SK-N-MC (cell line): Measurements from ENCODE around the gene ZDHHC14.

ENCODE experiments used
- EZH2 ChIP-seq: fragments of 200-600 bp; sonication (generic); IDR thresholded peaks from one replicate; pipeline ENCODE4 v1.6.1; 2017; ENCODE audit warnings: antibody characterized with exemption
- FOXP2 ChIP-seq: optimal IDR thresholded peaks from 2 replicates; pipeline ENCODE3; 2011; ENCODE audit warnings: mild to moderate bottlenecking, moderate library complexity; ENCODE audit not compliant: insufficient read depth; ENCODE audit errors: extremely low read length, control extremely low read depth
- POLR2AphosphoS5 ChIP-seq: IDR thresholded peaks from 2 replicates; pipeline ENCODE4 v1.6.1; 2012; ENCODE audit warnings: mild to moderate bottlenecking, low read depth, low read length, borderline replicate concordance

DNA sequence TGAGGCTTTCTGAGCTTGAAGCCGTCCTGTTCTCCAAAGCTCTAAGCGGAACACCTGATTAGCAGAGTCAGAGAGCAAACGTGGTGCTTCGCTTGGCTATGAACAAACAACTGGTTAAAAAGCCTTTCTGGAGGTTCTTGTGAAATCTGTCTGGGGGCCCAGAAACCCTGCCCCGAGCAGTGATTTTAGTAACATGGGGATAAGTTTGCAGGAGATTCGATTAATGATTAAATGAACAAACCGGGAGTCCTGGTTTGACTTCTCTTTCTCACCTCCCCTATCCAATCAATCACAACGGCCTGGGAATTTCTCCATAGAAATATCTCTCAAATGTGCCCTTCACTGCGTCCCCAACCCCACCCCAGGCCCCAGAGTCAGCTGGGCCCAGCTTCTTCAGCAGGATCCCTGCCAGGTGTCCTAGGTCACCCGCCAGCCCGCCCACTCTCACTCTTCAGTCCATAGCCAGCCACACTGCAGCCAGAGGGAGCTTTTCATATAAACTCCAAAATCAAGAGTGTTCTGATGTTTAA is 43.6 kb downstream of the ZDHHC14 start:
- TF ChIP-seq POLR2AphosphoS5: no peak
- TF ChIP-seq EZH2: no peak
- no peak for TF ChIP-seq FOXP2
